ENCODE measurements around the gene ATP9B.

The ATP9B gene

DNA sequence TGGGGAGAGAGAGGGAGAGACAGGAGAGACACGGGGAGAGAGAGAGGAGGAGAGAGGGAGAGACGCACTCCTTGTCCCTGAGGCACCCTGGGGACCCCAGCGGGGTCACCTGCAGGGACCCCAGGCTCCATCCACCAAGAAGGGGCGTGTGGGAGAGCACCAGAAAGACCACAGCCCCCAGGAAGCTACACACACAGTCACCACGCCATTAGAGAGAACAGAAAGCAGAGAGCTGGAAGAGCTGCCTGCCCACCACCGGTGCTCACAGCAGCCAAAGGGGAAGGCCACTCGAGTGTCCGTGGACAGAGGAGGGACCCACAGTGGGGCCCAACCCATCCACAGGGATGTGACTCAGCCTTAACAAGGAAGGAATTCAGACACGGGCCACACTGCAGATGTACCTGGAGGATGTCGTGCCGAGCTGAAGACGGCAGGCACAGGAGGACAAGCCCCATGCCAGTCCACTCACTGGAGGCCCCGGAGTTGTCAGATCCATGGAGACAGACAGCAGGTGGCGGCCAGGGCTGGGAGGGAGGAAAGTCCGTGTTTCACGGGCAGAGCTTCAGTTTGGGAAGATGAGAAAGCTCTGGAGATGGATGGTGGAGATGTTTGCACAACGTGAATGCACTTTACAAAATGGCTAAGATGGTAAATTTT lies 315.1 kb downstream of the ATP9B start:
- TF ChIP-seq ZNF274 (IDR thresholded peaks at IDR 0.05; ENCODE audit: low read depth, low read length) (no peak), YY1 (IDR thresholded peaks at IDR 0.05; ENCODE audit: insufficient read depth, insufficient read length) (no peak), SUZ12 (IDR thresholded peaks at IDR 0.05; ENCODE audit: extremely low read depth, insufficient read depth, insufficient read length) (no peak)
- Histone ChIP-seq H3K36me3 (ENCODE audit: insufficient read depth, insufficient read length, low read length) (no peaks in the 10 kb centered on the region), H3K4me1 (ENCODE audit: insufficient read depth, insufficient read length) (peaks cover 8% of the 10 kb centered on the region), H3K9ac (ENCODE audit: insufficient read length, low read depth) (no peak overlapping the region), H3K4me3 (ENCODE audit: insufficient read length, low read depth) (no peak overlapping the region), H3K27me3 (ENCODE audit: insufficient read depth, insufficient read length) (no peaks in the 10 kb centered on the region), H3K9me3 (ENCODE audit: insufficient read depth, low read length) (no peaks in the 10 kb centered on the region)
- no peak for DNase-seq (ENCODE audit: low read depth, low spot score)

- Histone ChIP-seq H3K36me3 (ENCODE audit: insufficient read depth, insufficient read length, low read length) (no peaks in the 10 kb centered on the region), H3K4me1 (ENCODE audit: insufficient read depth, insufficient read length) (peaks cover 8% of the 10 kb centered on the region), H3K27me3 (ENCODE audit: insufficient read depth, insufficient read length) (no peaks in the 10 kb centered on the region), H3K4me3 (ENCODE audit: insufficient read length, low read depth) (no peak overlapping the region), H3K9ac (ENCODE audit: insufficient read length, low read depth) (no peak overlapping the region), H3K9me3 (ENCODE audit: insufficient read depth, low read length) (no peaks in the 10 kb centered on the region)
- no peak for DNase-seq (ENCODE audit: low read depth, low spot score)
- no peak for TF ChIP-seq YY1 (IDR thresholded peaks at IDR 0.05; ENCODE audit: insufficient read depth, insufficient read length)
- TF ChIP-seq ZNF274 (IDR thresholded peaks at IDR 0.05; ENCODE audit: low read depth, low read length): no peak
- TF ChIP-seq SUZ12 (IDR thresholded peaks at IDR 0.05; ENCODE audit: extremely low read depth, insufficient read depth, insufficient read length): no peak
Observed at GRCh38 chr18:79384834-79385233, 315.6 kb downstream of the ATP9B start.

GRCh38 chr18:79385326-79385707 lies 316.1 kb downstream of the ATP9B start:
- H3K4me1 ChIP-seq (ENCODE audit: insufficient read depth, insufficient read length): peaks cover 8% of the 10 kb centered on the region
- no peaks in the 10 kb centered on the region for H3K9me3 ChIP-seq (ENCODE audit: insufficient read depth, low read length)
- H3K4me3 ChIP-seq (ENCODE audit: insufficient read length, low read depth): no peak overlapping the region
- H3K36me3 ChIP-seq (ENCODE audit: insufficient read depth, insufficient read length, low read length): no peaks in the 10 kb centered on the region
- no peak overlapping the region for H3K9ac ChIP-seq (ENCODE audit: insufficient read length, low read depth)
- TF ChIP-seq YY1 (IDR thresholded peaks at IDR 0.05; ENCODE audit: insufficient read depth, insufficient read length) (no peak), SUZ12 (IDR thresholded peaks at IDR 0.05; ENCODE audit: extremely low read depth, insufficient read depth, insufficient read length) (no peak), ZNF274 (IDR thresholded peaks at IDR 0.05; ENCODE audit: low read depth, low read length) (no peak)
- no peak for DNase-seq (ENCODE audit: low read depth, low spot score)
- no peaks in the 10 kb centered on the region for H3K27me3 ChIP-seq (ENCODE audit: insufficient read depth, insufficient read length)

DNA sequence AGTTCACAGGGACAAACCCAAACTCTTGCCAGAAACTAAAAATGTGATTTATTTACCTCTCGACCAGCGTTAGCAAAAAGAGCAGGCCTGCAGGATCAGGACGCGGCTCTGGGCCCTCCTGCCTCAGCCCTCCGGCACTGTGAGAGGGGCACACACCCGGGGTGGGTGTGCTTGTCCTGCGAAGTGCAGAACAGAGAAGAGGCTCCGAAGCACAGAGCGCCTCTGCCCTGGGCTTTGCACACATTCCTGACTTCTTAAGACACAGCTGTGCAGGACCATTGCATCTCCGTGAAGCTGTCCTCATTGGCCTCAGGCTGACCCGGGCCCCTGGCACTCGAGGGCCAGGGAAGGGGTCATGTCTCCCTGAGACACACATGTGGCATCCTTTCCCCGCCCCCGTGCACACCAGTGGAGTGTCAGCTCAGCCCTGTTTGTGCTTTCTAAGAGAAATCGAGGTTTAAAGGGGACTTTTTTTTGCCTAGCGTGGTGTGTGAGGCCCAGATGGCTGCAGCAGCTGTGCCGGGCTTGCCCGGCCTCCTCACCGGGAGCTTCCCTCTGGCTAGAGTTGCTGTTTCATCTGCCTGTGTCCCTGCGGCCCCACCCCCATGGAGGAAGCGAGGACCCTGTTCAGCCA lies 316.6 kb downstream of the ATP9B start:
- no peaks in the 10 kb centered on the region for H3K9me3 ChIP-seq (ENCODE audit: insufficient read depth, low read length)
- H3K36me3 ChIP-seq (ENCODE audit: insufficient read depth, insufficient read length, low read length): no peaks in the 10 kb centered on the region
- H3K4me3 ChIP-seq (ENCODE audit: insufficient read length, low read depth): no peak overlapping the region
- H3K4me1 ChIP-seq (ENCODE audit: insufficient read depth, insufficient read length): peaks cover 8% of the 10 kb centered on the region
- no peak overlapping the region for H3K9ac ChIP-seq (ENCODE audit: insufficient read length, low read depth)
- no peak for DNase-seq (ENCODE audit: low read depth, low spot score)
- H3K27me3 ChIP-seq (ENCODE audit: insufficient read depth, insufficient read length): peaks cover under 1% of the 10 kb centered on the region
- TF ChIP-seq YY1 (IDR thresholded peaks at IDR 0.05; ENCODE audit: insufficient read depth, insufficient read length): no peak
- TF ChIP-seq ZNF274 (IDR thresholded peaks at IDR 0.05; ENCODE audit: low read depth, low read length): no peak
- TF ChIP-seq SUZ12 (IDR thresholded peaks at IDR 0.05; ENCODE audit: extremely low read depth, insufficient read depth, insufficient read length): no peak

GRCh38 chr18:79386547-79386946 lies 317.4 kb downstream of the ATP9B start:
- Histone ChIP-seq H3K9ac (ENCODE audit: insufficient read length, low read depth) (no peak overlapping the region), H3K36me3 (ENCODE audit: insufficient read depth, insufficient read length, low read length) (no peaks in the 10 kb centered on the region), H3K4me1 (ENCODE audit: insufficient read depth, insufficient read length) (peaks cover 6% of the 10 kb centered on the region), H3K9me3 (ENCODE audit: insufficient read depth, low read length) (no peaks in the 10 kb centered on the region), H3K27me3 (ENCODE audit: insufficient read depth, insufficient read length) (peaks cover 5% of the 10 kb centered on the region), H3K4me3 (ENCODE audit: insufficient read length, low read depth) (no peak overlapping the region)
- TF ChIP-seq ZNF274 (IDR thresholded peaks at IDR 0.05; ENCODE audit: low read depth, low read length) (no peak), SUZ12 (IDR thresholded peaks at IDR 0.05; ENCODE audit: extremely low read depth, insufficient read depth, insufficient read length) (no peak), YY1 (IDR thresholded peaks at IDR 0.05; ENCODE audit: insufficient read depth, insufficient read length) (no peak)
- no peak for DNase-seq (ENCODE audit: low read depth, low spot score)

GRCh38 chr18:79387214-79387613 lies 318.0 kb downstream of the ATP9B start:
- Histone ChIP-seq H3K27me3 (ENCODE audit: insufficient read depth, insufficient read length) (peaks cover 12% of the 10 kb centered on the region), H3K4me1 (ENCODE audit: insufficient read depth, insufficient read length) (peaks cover 6% of the 10 kb centered on the region), H3K9me3 (ENCODE audit: insufficient read depth, low read length) (no peaks in the 10 kb centered on the region), H3K36me3 (ENCODE audit: insufficient read depth, insufficient read length, low read length) (no peaks in the 10 kb centered on the region), H3K4me3 (ENCODE audit: insufficient read length, low read depth) (no peak overlapping the region), H3K9ac (ENCODE audit: insufficient read length, low read depth) (no peak overlapping the region)
- no peak for TF ChIP-seq ZNF274 (IDR thresholded peaks at IDR 0.05; ENCODE audit: low read depth, low read length)
- TF ChIP-seq SUZ12 (IDR thresholded peaks at IDR 0.05; ENCODE audit: extremely low read depth, insufficient read depth, insufficient read length): no peak
- TF ChIP-seq YY1 (IDR thresholded peaks at IDR 0.05; ENCODE audit: insufficient read depth, insufficient read length): no peak
- no peak for DNase-seq (ENCODE audit: low read depth, low spot score)

GRCh38 chr18:79387615-79388014 lies 318.4 kb downstream of the ATP9B start:
- no peak for DNase-seq (ENCODE audit: low read depth, low spot score)
- H3K36me3 ChIP-seq (ENCODE audit: insufficient read depth, insufficient read length, low read length): no peaks in the 10 kb centered on the region
- H3K9ac ChIP-seq (ENCODE audit: insufficient read length, low read depth): no peak overlapping the region
- H3K4me1 ChIP-seq (ENCODE audit: insufficient read depth, insufficient read length): peaks cover 6% of the 10 kb centered on the region
- no peaks in the 10 kb centered on the region for H3K9me3 ChIP-seq (ENCODE audit: insufficient read depth, low read length)
- H3K27me3 ChIP-seq (ENCODE audit: insufficient read depth, insufficient read length): peaks cover 16% of the 10 kb centered on the region
- TF ChIP-seq ZNF274 (IDR thresholded peaks at IDR 0.05; ENCODE audit: low read depth, low read length): no peak
- no peak for TF ChIP-seq YY1 (IDR thresholded peaks at IDR 0.05; ENCODE audit: insufficient read depth, insufficient read length)
- TF ChIP-seq SUZ12 (IDR thresholded peaks at IDR 0.05; ENCODE audit: extremely low read depth, insufficient read depth, insufficient read length): no peak
- no peak overlapping the region for H3K4me3 ChIP-seq (ENCODE audit: insufficient read length, low read depth)
